Smooth muscle cell (in vitro differentiated cells): ENCODE measurements around the gene AMH. TPM values are rescaled to one million over a fixed set of nuclear protein-coding genes. Genes with fewer than 3 reads are reported as not detected.

Experiments
- DNase-seq: peaks from one replicate; lab custom pipeline; 2025; ENCODE audit not compliant: unreplicated experiment; lab: John Stamatoyannopoulos, UW
- H2AFZ ChIP-seq: fragments of 200-600 bp; sonication (generic); 2 replicates; pipeline ENCODE4 v1.6.0; 2016; ENCODE audit warnings: antibody characterized with exemption, low read depth, mild to moderate bottlenecking
- H3F3A ChIP-seq: fragments of 200-600 bp; sonication (generic); 2 replicates; pipeline ENCODE4 v1.6.0; 2017; ENCODE audit warnings: antibody characterized with exemption, low read depth
- H3K27ac ChIP-seq: fragments of 200-600 bp; sonication (generic); 2 replicates; pipeline ENCODE4 v1.5.1; 2016; ENCODE audit warnings: low read depth, mild to moderate bottlenecking
- H3K27me3 ChIP-seq: fragments of 200-600 bp; sonication (generic); 2 replicates; pipeline ENCODE4 v1.6.1; 2016; ENCODE audit warnings: low read depth, mild to moderate bottlenecking
- H3K36me3 ChIP-seq: fragments of 200-600 bp; sonication (generic); 2 replicates; pipeline ENCODE4 v1.5.1; 2016; ENCODE audit warnings: low read depth
- H3K4me1 ChIP-seq: fragments of 200-600 bp; sonication (generic); 2 replicates; pipeline ENCODE4 v1.5.1; 2016; ENCODE audit warnings: low read depth
- H3K4me2 ChIP-seq: fragments of 200-600 bp; sonication (generic); 2 replicates; pipeline ENCODE4 v1.6.0; 2016; ENCODE audit warnings: mild to moderate bottlenecking
- H3K4me3 ChIP-seq: fragments of 200-600 bp; sonication (generic); 2 replicates; pipeline ENCODE4 v1.5.1; 2016; ENCODE audit warnings: mild to moderate bottlenecking
- H3K79me2 ChIP-seq: fragments of 200-600 bp; sonication (generic); 2 replicates; pipeline ENCODE4 v1.6.0; 2016; ENCODE audit warnings: low read depth, mild to moderate bottlenecking
- H3K9ac ChIP-seq: fragments of 200-600 bp; sonication (generic); 2 replicates; pipeline ENCODE4 v1.6.0; 2016; ENCODE audit warnings: low read depth
- H3K9me3 ChIP-seq: fragments of 200-600 bp; sonication (generic); replicated peaks from 2 replicates; pipeline ENCODE4 v1.5.1; 2016; ENCODE audit warnings: low read depth
- H4K20me1 ChIP-seq: fragments of 200-600 bp; sonication (generic); 2 replicates; pipeline ENCODE4 v1.6.0; 2016; ENCODE audit warnings: low read depth
- WGBS: methylation state at CpG from one replicate; pipeline ENCODE4 v1.1.7; 2016; ENCODE audit warnings: low lambda C conversion rate; 5-methylcytosine and 5-hydroxymethylcytosine counted together
- polyA plus RNA-seq: library from polyadenylated mRNA; unstranded; fragments of >200 nt; fragmentation: Nextera tagmentation; extraction: Ambion mirVana; gene quantifications from 2 replicates; pipeline ENCODE4 v1.2.1, GENCODE V29; 2016
- total RNA-seq: library from RNA; depleted of rRNA; stranded (reverse); fragments of >200 nt; gene quantifications from 2 replicates; pipeline ENCODE4 v1.2.3, GENCODE V29; 2014
- TF ChIP-seq, protein P1 (sequence below): fragments of 200-600 bp; sonication (generic); IDR thresholded peaks from 2 replicates; pipeline ENCODE4 v1.5.1; 2017; ENCODE audit warnings: borderline replicate concordance, mild to moderate bottlenecking, antibody characterized with exemption; ENCODE audit not compliant: insufficient read depth, poor library complexity, severe bottlenecking

AMH gene
- total and polyA plus RNA-seq, 2 experiments from 2014 or later: 2.9 to 12.6 TPM

- no peaks in the 10 kb centered on the region for H4K20me1 ChIP-seq
- no peaks in the 10 kb centered on the region for H3K79me2 ChIP-seq
- no peak overlapping the region for H3K9ac ChIP-seq
- H3K4me3 ChIP-seq: no peak overlapping the region
- H3K9me3 ChIP-seq: no peaks in the 10 kb centered on the region
- H3K4me1 ChIP-seq: no peaks in the 10 kb centered on the region
- 97% methylated on average over 17 of the region's 17 CpGs for WGBS
- TF ChIP-seq, protein P1, sequence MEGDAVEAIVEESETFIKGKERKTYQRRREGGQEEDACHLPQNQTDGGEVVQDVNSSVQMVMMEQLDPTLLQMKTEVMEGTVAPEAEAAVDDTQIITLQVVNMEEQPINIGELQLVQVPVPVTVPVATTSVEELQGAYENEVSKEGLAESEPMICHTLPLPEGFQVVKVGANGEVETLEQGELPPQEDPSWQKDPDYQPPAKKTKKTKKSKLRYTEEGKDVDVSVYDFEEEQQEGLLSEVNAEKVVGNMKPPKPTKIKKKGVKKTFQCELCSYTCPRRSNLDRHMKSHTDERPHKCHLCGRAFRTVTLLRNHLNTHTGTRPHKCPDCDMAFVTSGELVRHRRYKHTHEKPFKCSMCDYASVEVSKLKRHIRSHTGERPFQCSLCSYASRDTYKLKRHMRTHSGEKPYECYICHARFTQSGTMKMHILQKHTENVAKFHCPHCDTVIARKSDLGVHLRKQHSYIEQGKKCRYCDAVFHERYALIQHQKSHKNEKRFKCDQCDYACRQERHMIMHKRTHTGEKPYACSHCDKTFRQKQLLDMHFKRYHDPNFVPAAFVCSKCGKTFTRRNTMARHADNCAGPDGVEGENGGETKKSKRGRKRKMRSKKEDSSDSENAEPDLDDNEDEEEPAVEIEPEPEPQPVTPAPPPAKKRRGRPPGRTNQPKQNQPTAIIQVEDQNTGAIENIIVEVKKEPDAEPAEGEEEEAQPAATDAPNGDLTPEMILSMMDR: no peak
- H2AFZ ChIP-seq: no peak overlapping the region
- no peaks in the 10 kb centered on the region for H3F3A ChIP-seq
- no peaks in the 10 kb centered on the region for H3K27me3 ChIP-seq
- no peak overlapping the region for H3K27ac ChIP-seq
- no peak overlapping the region for H3K4me2 ChIP-seq
- H3K36me3 ChIP-seq: peaks cover 5% of the 10 kb centered on the region
- DNase-seq: no peak
Measured at GRCh38 chr19:2214251-2214650, 34.9 kb upstream of the AMH start.

- TF ChIP-seq, protein P1: no peak
- Histone ChIP-seq H3K36me3 (peaks cover 5% of the 10 kb centered on the region), H4K20me1 (no peaks in the 10 kb centered on the region), H3K27ac (no peak overlapping the region), H3K79me2 (no peaks in the 10 kb centered on the region), H3K4me1 (no peaks in the 10 kb centered on the region), H3K4me3 (no peak overlapping the region), H3K27me3 (no peaks in the 10 kb centered on the region), H3K9me3 (no peaks in the 10 kb centered on the region), H2AFZ (no peak overlapping the region), H3K4me2 (no peak overlapping the region), H3F3A (no peaks in the 10 kb centered on the region), H3K9ac (no peak overlapping the region)
- DNase-seq: no peak
- WGBS: 92% methylated on average over 31 of the region's 31 CpGs
Measured at GRCh38 chr19:2215281-2215751, 33.8 kb upstream of the AMH start.

- TF ChIP-seq, protein P1: no peak
- 97% methylated on average over 43 of the region's 43 CpGs for WGBS
- Histone ChIP-seq H3F3A (no peaks in the 10 kb centered on the region), H3K9ac (no peak overlapping the region), H3K4me3 (no peak overlapping the region), H3K79me2 (no peaks in the 10 kb centered on the region), H3K9me3 (no peaks in the 10 kb centered on the region), H2AFZ (no peak overlapping the region), H3K27ac (no peak overlapping the region), H3K27me3 (no peaks in the 10 kb centered on the region), H4K20me1 (no peaks in the 10 kb centered on the region), H3K36me3 (peaks cover 4% of the 10 kb centered on the region), H3K4me1 (no peaks in the 10 kb centered on the region), H3K4me2 (no peak overlapping the region)
- DNase-seq: no peak
Measured at GRCh38 chr19:2216361-2217225, 32.5 kb upstream of the AMH start.
